ENCODE results near the gene SLC44A1.
A peak's percentile ranks its signal among the peaks of the same experiment; 100 is the strongest.

Gene SLC44A1

GRCh38 chr9:105376893-105377292 is 132.4 kb downstream of the SLC44A1 start:
- no peaks in the 10 kb centered on the region for H3K4me1 ChIP-seq (ENCODE audit: insufficient read depth, low read length)
- H3K27me3 ChIP-seq (ENCODE audit: insufficient read depth, low read length) = no peaks in the 10 kb centered on the region
- H3K4me3 ChIP-seq (ENCODE audit: low read length) = no peak overlapping the region
- no peaks in the 10 kb centered on the region for H3K9me3 ChIP-seq (ENCODE audit: low read length)
- H2AFZ ChIP-seq (ENCODE audit: low read depth, low read length) = no peak overlapping the region
- H3K36me3 ChIP-seq (ENCODE audit: insufficient read depth, low read length) = no peaks in the 10 kb centered on the region

GRCh38 chr9:105385381-105385985 is 141.0 kb downstream of the SLC44A1 start:
- Histone ChIP-seq H3K4me3 (ENCODE audit: low read length) (no peak overlapping the region), H3K27me3 (ENCODE audit: insufficient read depth, low read length) (no peaks in the 10 kb centered on the region), H3K4me1 (ENCODE audit: insufficient read depth, low read length) (peaks cover 10% of the 10 kb centered on the region), H3K36me3 (ENCODE audit: insufficient read depth, low read length) (no peaks in the 10 kb centered on the region), H3K9me3 (ENCODE audit: low read length) (no peaks in the 10 kb centered on the region), H2AFZ (ENCODE audit: low read depth, low read length) (no peak overlapping the region)

- H3K36me3 ChIP-seq (ENCODE audit: insufficient read depth, low read length) = no peaks in the 10 kb centered on the region
Observed at GRCh38 chr9:105389796-105390195, 145.3 kb downstream of the SLC44A1 start.

GRCh38 chr9:105390871-105391270 is 146.4 kb downstream of the SLC44A1 start:
- H2AFZ ChIP-seq (ENCODE audit: low read depth, low read length) = no peak overlapping the region
- H3K4me1 ChIP-seq (ENCODE audit: insufficient read depth, low read length) = peaks cover 48% of the 10 kb centered on the region
- no peaks in the 10 kb centered on the region for H3K27me3 ChIP-seq (ENCODE audit: insufficient read depth, low read length)
- H3K4me3 ChIP-seq (ENCODE audit: low read length) = no peak overlapping the region
- no peaks in the 10 kb centered on the region for H3K36me3 ChIP-seq (ENCODE audit: insufficient read depth, low read length)
- no peaks in the 10 kb centered on the region for H3K9me3 ChIP-seq (ENCODE audit: low read length)

More at GRCh38 chr9:105389796-105390195, 145.3 kb downstream of the SLC44A1 start:
- peaks cover 48% of the 10 kb centered on the region for H3K4me1 ChIP-seq (ENCODE audit: insufficient read depth, low read length)
- no peaks in the 10 kb centered on the region for H3K9me3 ChIP-seq (ENCODE audit: low read length)
- no peaks in the 10 kb centered on the region for H3K27me3 ChIP-seq (ENCODE audit: insufficient read depth, low read length)
- no peak overlapping the region for H3K4me3 ChIP-seq (ENCODE audit: low read length)
- H2AFZ ChIP-seq (ENCODE audit: low read depth, low read length) = peak overlapping the region; percentile 43

GRCh38 chr9:105391288-105391687 is 146.8 kb downstream of the SLC44A1 start:
- Histone ChIP-seq H3K4me1 (ENCODE audit: insufficient read depth, low read length) (peaks cover 48% of the 10 kb centered on the region), H3K36me3 (ENCODE audit: insufficient read depth, low read length) (no peaks in the 10 kb centered on the region), H3K9me3 (ENCODE audit: low read length) (no peaks in the 10 kb centered on the region), H3K27me3 (ENCODE audit: insufficient read depth, low read length) (no peaks in the 10 kb centered on the region), H3K4me3 (ENCODE audit: low read length) (no peak overlapping the region), H2AFZ (ENCODE audit: low read depth, low read length) (no peak overlapping the region)

- Histone ChIP-seq H3K27me3 (ENCODE audit: insufficient read depth, low read length) (no peaks in the 10 kb centered on the region), H2AFZ (ENCODE audit: low read depth, low read length) (no peak overlapping the region), H3K4me1 (ENCODE audit: insufficient read depth, low read length) (peaks cover 48% of the 10 kb centered on the region), H3K36me3 (ENCODE audit: insufficient read depth, low read length) (no peaks in the 10 kb centered on the region), H3K4me3 (ENCODE audit: low read length) (no peak overlapping the region), H3K9me3 (ENCODE audit: low read length) (no peaks in the 10 kb centered on the region)
Observed at GRCh38 chr9:105392531-105392930, 148.1 kb downstream of the SLC44A1 start.

GRCh38 chr9:105393576-105394344 is 149.3 kb downstream of the SLC44A1 start:
- Histone ChIP-seq H3K36me3 (ENCODE audit: insufficient read depth, low read length) (no peaks in the 10 kb centered on the region), H3K4me1 (ENCODE audit: insufficient read depth, low read length) (peaks cover 48% of the 10 kb centered on the region), H3K4me3 (ENCODE audit: low read length) (no peak overlapping the region), H3K27me3 (ENCODE audit: insufficient read depth, low read length) (no peaks in the 10 kb centered on the region), H2AFZ (ENCODE audit: low read depth, low read length) (no peak overlapping the region), H3K9me3 (ENCODE audit: low read length) (no peaks in the 10 kb centered on the region)

- peaks cover 29% of the 10 kb centered on the region for H3K4me1 ChIP-seq (ENCODE audit: insufficient read depth, low read length)
- no peak overlapping the region for H3K4me3 ChIP-seq (ENCODE audit: low read length)
- no peaks in the 10 kb centered on the region for H3K9me3 ChIP-seq (ENCODE audit: low read length)
- no peaks in the 10 kb centered on the region for H3K27me3 ChIP-seq (ENCODE audit: insufficient read depth, low read length)
- H2AFZ ChIP-seq (ENCODE audit: low read depth, low read length) = no peak overlapping the region
- H3K36me3 ChIP-seq (ENCODE audit: insufficient read depth, low read length) = no peaks in the 10 kb centered on the region
Observed at GRCh38 chr9:105396441-105396840, 152.0 kb downstream of the SLC44A1 start.

- H3K9me3 ChIP-seq (ENCODE audit: low read length) = no peaks in the 10 kb centered on the region
- H3K4me3 ChIP-seq (ENCODE audit: low read length) = no peak overlapping the region
- H3K36me3 ChIP-seq (ENCODE audit: insufficient read depth, low read length) = no peaks in the 10 kb centered on the region
- H2AFZ ChIP-seq (ENCODE audit: low read depth, low read length) = no peak overlapping the region
- no peaks in the 10 kb centered on the region for H3K27me3 ChIP-seq (ENCODE audit: insufficient read depth, low read length)
- peaks cover 24% of the 10 kb centered on the region for H3K4me1 ChIP-seq (ENCODE audit: insufficient read depth, low read length)
Observed at GRCh38 chr9:105396901-105397300, 152.4 kb downstream of the SLC44A1 start.

GRCh38 chr9:105399117-105399516 is 154.7 kb downstream of the SLC44A1 start:
- Histone ChIP-seq H3K36me3 (ENCODE audit: insufficient read depth, low read length) (no peaks in the 10 kb centered on the region), H3K4me3 (ENCODE audit: low read length) (no peak overlapping the region), H3K4me1 (ENCODE audit: insufficient read depth, low read length) (peaks cover 12% of the 10 kb centered on the region), H2AFZ (ENCODE audit: low read depth, low read length) (no peak overlapping the region), H3K9me3 (ENCODE audit: low read length) (no peaks in the 10 kb centered on the region), H3K27me3 (ENCODE audit: insufficient read depth, low read length) (no peaks in the 10 kb centered on the region)

- no peak overlapping the region for H3K4me3 ChIP-seq (ENCODE audit: low read length)
- no peaks in the 10 kb centered on the region for H3K9me3 ChIP-seq (ENCODE audit: low read length)
- no peaks in the 10 kb centered on the region for H3K36me3 ChIP-seq (ENCODE audit: insufficient read depth, low read length)
- no peak overlapping the region for H2AFZ ChIP-seq (ENCODE audit: low read depth, low read length)
- peaks cover 15% of the 10 kb centered on the region for H3K4me1 ChIP-seq (ENCODE audit: insufficient read depth, low read length)
- no peaks in the 10 kb centered on the region for H3K27me3 ChIP-seq (ENCODE audit: insufficient read depth, low read length)
Observed at GRCh38 chr9:105401651-105402050, 157.2 kb downstream of the SLC44A1 start.

GRCh38 chr9:105403552-105404248 is 159.2 kb downstream of the SLC44A1 start:
- Histone ChIP-seq H3K36me3 (ENCODE audit: insufficient read depth, low read length) (no peaks in the 10 kb centered on the region), H3K27me3 (ENCODE audit: insufficient read depth, low read length) (no peaks in the 10 kb centered on the region), H3K4me3 (ENCODE audit: low read length) (no peak overlapping the region), H3K9me3 (ENCODE audit: low read length) (no peaks in the 10 kb centered on the region), H2AFZ (ENCODE audit: low read depth, low read length) (no peak overlapping the region), H3K4me1 (ENCODE audit: insufficient read depth, low read length) (peaks cover 15% of the 10 kb centered on the region)

- H3K4me1 ChIP-seq (ENCODE audit: insufficient read depth, low read length) = peaks cover 15% of the 10 kb centered on the region
- H3K4me3 ChIP-seq (ENCODE audit: low read length) = no peak overlapping the region
- H3K9me3 ChIP-seq (ENCODE audit: low read length) = no peaks in the 10 kb centered on the region
- H3K36me3 ChIP-seq (ENCODE audit: insufficient read depth, low read length) = no peaks in the 10 kb centered on the region
- H3K27me3 ChIP-seq (ENCODE audit: insufficient read depth, low read length) = no peaks in the 10 kb centered on the region
- H2AFZ ChIP-seq (ENCODE audit: low read depth, low read length) = no peak overlapping the region
Observed at GRCh38 chr9:105405514-105406131, 161.2 kb downstream of the SLC44A1 start.

Data from neuron (in vitro differentiated cells).